ENCODE measurements around the gene RDH14.

RDH14 gene

GRCh38 chr2:18519914-18520450, 40.5 kb downstream of the RDH14 start:
- no peak for DNase-seq

DNA sequence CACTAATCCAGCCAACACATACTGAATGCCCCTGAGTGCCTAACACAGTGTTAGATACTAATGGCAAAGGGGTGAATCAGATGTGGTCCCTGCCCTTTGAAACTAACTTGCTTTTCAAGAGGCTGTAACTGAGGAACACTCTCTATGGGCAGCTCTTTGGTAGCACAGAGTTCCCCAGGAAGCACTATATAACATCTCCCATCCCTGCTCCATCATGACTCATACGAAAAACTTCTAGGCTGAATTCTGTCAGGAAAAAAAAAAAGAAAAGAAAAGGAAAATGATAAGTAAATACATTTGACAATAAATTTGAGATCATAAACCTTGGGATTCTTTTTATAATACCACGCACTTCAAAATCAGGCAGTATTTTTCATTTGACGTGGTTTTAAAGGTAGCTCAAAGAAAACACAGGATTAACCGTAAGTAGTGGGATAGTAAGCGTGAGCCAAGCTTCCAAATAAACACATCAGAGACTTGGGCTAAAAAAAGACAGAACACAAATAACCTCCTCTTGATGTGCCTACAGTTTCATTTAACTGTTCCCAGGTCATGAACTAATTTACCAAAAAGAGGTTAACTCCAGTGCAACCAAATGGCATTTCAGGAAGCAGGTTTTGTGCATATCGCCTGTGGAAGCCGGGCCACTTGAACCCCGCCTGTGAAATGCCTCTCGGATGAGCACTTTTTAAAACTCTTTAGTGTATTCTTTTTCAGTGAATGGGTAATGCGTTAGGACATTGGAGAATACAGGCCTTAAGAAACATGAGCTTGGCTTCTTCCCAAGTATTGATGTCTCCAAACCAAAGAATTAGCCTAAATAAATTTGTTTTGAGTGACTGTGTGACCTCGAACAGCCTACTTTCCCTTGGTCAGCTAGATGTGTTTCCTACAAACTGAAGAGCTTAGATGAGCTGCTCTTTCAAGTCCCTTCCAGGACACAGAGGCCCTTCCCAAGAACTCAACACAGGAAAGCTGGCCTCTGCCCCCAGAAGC, 42.0 kb downstream of the RDH14 start:
- no peak for DNase-seq

- no peak for DNase-seq
Observed at GRCh38 chr2:18517386-18517785, 43.1 kb downstream of the RDH14 start.

- DNase-seq, result no peak
Observed at GRCh38 chr2:18516112-18516511, 44.3 kb downstream of the RDH14 start.

GRCh38 chr2:18514526-18515461, 45.7 kb downstream of the RDH14 start:
- no peak for DNase-seq

- DNase-seq, result no peak
Observed at GRCh38 chr2:18510775-18511174, 49.7 kb downstream of the RDH14 start.

DNA sequence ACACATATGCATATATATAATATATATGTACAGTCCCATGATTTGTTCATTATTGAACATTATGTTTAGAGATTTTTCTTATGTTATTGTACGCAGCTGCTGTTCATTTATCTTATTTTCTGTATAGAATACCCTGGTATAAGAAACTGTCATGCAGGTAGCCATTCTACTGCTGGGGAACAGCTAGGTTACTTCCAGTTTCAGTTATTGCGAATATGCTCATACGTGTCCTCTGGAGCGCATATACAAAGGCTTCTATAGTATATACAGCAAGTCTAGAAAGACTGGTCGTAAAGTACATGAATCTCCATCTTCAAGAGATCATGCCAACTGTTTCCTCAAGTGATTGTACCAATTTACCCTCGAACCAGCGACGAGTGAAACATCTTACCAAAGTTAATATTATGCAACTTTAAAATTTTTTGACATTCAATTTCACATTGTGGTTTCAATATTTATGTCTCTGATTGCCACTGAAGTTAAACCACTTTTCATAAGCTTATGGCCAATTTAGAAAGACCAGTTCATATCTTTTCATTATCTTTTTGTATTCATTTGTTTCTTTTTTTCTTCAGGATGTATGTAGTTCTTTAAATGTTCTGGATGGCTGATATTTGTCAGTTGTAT, 53.5 kb downstream of the RDH14 start:
- DNase-seq, result no peak

- no peak for DNase-seq
Observed at GRCh38 chr2:18505703-18506341, 54.6 kb downstream of the RDH14 start.

Measured in NCI-H146 (cell line).